Right ventricle myocardium superior (tissue), 1 donor: ENCODE measurements around the gene LTB. TPM values are rescaled to one million over a fixed set of nuclear protein-coding genes. Genes with fewer than 3 reads are reported as not detected.

Experiments used
- ATAC-seq: fragments of 200-7000 bp; cut with Tn5 transposase; one replicate; pipeline ENCODE4 v1.9.1; 2020; ENCODE audit warnings: mild to moderate bottlenecking; ENCODE audit not compliant: poor library complexity
- DNase-seq: peaks from one replicate; pipeline ENCODE4 v3.0.0-alpha.2; 2020
- intact Hi-C: fragments of 100-400 bp; cut with DNase I; formaldehyde crosslinking; loops from one replicate; pipeline ENCODE4 v1.11.2; 2022
- total RNA-seq: library from RNA; stranded (reverse); fragmentation: NEBNext Ultra II Directional; extraction: Animal tissue kit (Norgen Biotek cat#: 25700); gene quantifications from one replicate; pipeline ENCODE4 v1.2.1, GENCODE V29; 2021
- donor health status: DM: no; HTN: yes; CAD: no; lungs with severe emphysema.

The LTB gene
- total RNA-seq, 1 donor from 2014 or later = not detected

DNA sequence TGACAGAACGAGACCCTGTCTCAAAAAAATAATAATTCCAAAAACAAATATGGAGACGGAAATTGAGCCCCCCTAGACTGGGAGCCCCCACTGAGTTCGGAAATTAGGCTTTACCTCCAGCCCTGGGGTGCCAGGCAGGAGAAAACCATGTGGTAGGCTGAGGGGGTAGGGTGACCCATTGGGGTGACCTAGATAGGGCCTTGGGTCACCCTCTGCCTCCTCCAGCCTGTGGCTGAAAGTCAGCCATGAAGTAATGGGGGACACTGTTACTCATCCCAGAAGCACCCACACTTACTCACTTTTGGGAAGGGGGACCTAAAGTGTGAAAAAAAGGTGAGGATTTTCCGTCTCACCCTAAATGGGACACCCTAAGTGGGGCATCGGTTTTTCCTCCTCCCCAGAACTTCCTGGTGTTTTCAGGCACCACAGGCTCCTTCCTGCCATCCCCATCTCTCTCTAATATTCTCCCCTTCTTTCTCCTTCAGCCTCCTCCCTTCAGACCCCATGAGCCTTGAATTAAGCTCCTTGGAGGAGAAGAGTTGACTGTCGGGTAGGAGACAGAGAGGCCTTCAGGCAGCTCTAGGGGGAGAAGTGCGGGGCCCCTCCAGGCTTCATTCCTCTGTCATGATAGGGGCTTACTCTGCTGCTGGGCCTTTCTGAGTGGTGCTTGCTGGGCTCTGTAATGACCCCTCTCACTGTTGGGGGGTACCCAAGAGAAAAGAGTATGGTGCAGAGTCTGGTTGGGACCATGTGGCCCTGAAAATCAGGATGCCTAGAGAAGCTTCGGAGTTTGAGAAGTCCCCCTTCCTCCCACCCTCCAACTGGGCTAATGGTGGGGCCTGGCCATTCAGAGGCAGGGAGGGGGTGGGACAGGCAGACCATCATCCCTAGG, 2.4 kb downstream of the LTB start:
- DNase-seq = no peak
- ATAC-seq = no peak
- intact Hi-C loops = loop anchor here (5.0 kb wide), 1 partner anchor 32 kb away; the partner anchor contains the start of genes ATP6V1G2 and NFKBIL1

DNA sequence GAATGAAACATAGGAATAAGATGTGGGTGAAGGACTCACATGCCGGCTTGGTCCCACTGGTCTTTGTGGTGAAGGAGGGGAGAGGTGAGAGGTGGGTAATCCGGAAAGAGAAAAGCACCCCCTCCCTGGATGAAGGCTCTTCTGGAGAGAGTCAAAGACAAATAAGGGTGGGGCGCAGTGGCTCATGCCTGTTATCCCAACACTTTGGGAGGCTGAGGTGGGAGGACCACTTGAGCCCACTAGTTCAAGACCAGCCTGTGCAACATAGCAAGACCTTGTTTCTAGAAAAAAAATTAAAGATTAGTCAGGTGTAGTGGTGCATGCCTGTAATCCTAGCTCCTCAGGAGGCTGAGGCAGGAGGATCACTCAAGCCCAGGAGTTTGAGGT, 3.1 kb downstream of the LTB start:
- intact Hi-C loops = no loop called here
- ATAC-seq (no peak), DNase-seq (no peak)

DNA sequence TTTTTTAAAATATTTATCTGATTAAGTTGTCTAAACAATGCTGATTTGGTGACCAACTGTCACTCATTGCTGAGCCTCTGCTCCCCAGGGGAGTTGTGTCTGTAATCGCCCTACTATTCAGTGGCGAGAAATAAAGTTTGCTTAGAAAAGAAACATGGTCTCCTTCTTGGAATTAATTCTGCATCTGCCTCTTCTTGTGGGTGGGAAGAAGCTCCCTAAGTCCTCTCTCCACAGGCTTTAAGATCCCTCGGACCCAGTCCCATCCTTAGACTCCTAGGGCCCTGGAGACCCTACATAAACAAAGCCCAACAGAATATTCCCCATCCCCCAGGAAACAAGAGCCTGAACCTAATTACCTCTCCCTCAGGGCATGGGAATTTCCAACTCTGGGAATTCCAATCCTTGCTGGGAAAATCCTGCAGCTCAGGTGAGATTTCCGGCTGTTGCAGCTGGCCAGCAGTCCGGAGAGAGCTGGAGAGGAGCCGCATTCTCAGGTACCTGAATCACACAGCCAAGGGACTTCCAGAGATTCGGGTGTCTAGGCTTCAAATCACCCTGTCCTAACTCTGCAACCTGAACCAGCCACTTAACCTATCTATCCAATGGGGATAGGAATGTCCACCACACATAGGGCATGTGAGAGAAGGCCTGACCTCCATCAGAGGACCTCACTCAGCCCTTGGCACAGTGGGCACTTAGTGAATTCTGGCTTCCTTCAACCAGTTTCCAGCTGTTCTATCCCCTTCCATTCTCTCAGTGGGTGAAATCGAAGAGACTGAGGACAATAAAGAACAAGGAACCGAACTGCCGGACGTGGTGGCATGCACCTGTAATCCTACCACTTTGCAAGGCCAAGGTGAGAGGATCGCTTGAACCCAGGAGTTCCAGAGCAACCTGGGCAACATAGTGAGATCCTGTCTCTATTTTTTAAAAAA, 3.8 kb downstream of the LTB start:
- intact Hi-C loops = no loop called here
- no peak for ATAC-seq

DNA sequence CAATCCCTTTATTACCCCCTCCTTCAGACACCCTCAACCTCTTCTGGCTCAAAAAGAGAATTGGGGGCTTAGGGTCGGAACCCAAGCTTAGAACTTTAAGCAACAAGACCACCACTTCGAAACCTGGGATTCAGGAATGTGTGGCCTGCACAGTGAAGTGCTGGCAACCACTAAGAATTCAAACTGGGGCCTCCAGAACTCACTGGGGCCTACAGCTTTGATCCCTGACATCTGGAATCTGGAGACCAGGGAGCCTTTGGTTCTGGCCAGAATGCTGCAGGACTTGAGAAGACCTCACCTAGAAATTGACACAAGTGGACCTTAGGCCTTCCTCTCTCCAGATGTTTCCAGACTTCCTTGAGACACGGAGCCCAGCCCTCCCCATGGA, 4.7 kb downstream of the LTB start:
- no peak for DNase-seq
- intact Hi-C loops = no loop called here
- ATAC-seq = no peak

More for the DNA sequence above, 3.8 kb downstream of the LTB start:
- DNase-seq = no peak

DNA sequence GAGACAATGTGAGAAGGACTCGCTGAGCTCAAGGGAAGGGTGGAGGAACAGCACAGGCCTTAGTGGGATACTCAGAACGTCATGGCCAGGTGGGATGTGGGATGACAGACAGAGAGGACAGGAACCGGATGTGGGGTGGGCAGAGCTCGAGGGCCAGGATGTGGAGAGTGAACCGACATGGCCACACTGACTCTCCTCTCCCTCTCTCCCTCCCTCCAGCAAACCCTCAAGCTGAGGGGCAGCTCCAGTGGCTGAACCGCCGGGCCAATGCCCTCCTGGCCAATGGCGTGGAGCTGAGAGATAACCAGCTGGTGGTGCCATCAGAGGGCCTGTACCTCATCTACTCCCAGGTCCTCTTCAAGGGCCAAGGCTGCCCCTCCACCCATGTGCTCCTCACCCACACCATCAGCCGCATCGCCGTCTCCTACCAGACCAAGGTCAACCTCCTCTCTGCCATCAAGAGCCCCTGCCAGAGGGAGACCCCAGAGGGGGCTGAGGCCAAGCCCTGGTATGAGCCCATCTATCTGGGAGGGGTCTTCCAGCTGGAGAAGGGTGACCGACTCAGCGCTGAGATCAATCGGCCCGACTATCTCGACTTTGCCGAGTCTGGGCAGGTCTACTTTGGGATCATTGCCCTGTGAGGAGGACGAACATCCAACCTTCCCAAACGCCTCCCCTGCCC, 5.2 kb downstream of the LTB start:
- no peak for ATAC-seq
- intact Hi-C loops = no loop called here
- no peak for DNase-seq

DNA sequence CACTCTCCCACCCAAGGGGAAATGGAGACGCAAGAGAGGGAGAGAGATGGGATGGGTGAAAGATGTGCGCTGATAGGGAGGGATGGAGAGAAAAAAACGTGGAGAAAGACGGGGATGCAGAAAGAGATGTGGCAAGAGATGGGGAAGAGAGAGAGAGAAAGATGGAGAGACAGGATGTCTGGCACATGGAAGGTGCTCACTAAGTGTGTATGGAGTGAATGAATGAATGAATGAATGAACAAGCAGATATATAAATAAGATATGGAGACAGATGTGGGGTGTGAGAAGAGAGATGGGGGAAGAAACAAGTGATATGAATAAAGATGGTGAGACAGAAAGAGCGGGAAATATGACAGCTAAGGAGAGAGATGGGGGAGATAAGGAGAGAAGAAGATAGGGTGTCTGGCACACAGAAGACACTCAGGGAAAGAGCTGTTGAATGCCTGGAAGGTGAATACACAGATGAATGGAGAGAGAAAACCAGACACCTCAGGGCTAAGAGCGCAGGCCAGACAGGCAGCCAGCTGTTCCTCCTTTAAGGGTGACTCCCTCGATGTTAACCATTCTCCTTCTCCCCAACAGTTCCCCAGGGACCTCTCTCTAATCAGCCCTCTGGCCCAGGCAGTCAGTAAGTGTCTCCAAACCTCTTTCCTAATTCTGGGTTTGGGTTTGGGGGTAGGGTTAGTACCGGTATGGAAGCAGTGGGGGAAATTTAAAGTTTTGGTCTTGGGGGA, 6.1 kb downstream of the LTB start:
- DNase-seq = no peak
- intact Hi-C loops = no loop called here
- ATAC-seq = no peak

DNA sequence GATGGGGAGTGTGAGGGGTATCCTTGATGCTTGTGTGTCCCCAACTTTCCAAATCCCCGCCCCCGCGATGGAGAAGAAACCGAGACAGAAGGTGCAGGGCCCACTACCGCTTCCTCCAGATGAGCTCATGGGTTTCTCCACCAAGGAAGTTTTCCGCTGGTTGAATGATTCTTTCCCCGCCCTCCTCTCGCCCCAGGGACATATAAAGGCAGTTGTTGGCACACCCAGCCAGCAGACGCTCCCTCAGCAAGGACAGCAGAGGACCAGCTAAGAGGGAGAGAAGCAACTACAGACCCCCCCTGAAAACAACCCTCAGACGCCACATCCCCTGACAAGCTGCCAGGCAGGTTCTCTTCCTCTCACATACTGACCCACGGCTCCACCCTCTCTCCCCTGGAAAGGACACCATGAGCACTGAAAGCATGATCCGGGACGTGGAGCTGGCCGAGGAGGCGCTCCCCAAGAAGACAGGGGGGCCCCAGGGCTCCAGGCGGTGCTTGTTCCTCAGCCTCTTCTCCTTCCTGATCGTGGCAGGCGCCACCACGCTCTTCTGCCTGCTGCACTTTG, 6.8 kb downstream of the LTB start, which contains the start of gene TNF:
Gene TNF (plus strand): TSS at position 231 of the 567 bp plus-strand sequence. CDS start 177 bp downstream, at position 408.
- intact Hi-C loops = no loop called here
- peak; percentile 56 for ATAC-seq
- peak; percentile 67 for DNase-seq

DNA sequence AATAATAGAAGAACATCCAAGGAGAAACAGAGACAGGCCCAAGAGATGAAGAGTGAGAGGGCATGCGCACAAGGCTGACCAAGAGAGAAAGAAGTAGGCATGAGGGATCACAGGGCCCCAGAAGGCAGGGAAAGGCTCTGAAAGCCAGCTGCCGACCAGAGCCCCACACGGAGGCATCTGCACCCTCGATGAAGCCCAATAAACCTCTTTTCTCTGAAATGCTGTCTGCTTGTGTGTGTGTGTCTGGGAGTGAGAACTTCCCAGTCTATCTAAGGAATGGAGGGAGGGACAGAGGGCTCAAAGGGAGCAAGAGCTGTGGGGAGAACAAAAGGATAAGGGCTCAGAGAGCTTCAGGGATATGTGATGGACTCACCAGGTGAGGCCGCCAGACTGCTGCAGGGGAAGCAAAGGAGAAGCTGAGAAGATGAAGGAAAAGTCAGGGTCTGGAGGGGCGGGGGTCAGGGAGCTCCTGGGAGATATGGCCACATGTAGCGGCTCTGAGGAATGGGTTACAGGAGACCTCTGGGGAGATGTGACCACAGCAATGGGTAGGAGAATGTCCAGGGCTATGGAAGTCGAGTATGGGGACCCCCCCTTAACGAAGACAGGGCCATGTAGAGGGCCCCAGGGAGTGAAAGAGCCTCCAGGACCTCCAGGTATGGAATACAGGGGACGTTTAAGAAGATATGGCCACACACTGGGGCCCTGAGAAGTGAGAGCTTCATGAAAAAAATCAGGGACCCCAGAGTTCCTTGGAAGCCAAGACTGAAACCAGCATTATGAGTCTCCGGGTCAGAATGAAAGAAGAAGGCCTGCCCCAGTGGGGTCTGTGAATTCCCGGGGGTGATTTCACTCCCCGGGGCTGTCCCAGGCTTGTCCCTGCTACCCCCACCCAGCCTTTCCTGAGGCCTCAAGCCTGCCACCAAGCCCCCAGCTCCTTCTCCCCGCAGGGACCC, 7.8 kb downstream of the LTB start:
- DNase-seq = no peak
- intact Hi-C loops = no loop called here
- no peak for ATAC-seq

DNA sequence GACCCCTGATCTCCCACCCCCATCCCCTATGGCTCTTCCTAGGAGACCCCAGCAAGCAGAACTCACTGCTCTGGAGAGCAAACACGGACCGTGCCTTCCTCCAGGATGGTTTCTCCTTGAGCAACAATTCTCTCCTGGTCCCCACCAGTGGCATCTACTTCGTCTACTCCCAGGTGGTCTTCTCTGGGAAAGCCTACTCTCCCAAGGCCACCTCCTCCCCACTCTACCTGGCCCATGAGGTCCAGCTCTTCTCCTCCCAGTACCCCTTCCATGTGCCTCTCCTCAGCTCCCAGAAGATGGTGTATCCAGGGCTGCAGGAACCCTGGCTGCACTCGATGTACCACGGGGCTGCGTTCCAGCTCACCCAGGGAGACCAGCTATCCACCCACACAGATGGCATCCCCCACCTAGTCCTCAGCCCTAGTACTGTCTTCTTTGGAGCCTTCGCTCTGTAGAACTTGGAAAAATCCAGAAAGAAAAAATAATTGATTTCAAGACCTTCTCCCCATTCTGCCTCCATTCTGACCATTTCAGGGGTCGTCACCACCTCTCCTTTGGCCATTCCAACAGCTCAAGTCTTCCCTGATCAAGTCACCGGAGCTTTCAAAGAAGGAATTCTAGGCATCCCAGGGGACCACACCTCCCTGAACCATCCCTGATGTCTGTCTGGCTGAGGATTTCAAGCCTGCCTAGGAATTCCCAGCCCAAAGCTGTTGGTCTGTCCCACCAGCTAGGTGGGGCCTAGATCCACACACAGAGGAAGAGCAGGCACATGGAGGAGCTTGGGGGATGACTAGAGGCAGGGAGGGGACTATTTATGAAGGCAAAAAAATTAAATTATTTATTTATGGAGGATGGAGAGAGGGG, 8.8 kb downstream of the LTB start:
- ATAC-seq = no peak
- no peak for DNase-seq
- intact Hi-C loops = no loop called here

DNA sequence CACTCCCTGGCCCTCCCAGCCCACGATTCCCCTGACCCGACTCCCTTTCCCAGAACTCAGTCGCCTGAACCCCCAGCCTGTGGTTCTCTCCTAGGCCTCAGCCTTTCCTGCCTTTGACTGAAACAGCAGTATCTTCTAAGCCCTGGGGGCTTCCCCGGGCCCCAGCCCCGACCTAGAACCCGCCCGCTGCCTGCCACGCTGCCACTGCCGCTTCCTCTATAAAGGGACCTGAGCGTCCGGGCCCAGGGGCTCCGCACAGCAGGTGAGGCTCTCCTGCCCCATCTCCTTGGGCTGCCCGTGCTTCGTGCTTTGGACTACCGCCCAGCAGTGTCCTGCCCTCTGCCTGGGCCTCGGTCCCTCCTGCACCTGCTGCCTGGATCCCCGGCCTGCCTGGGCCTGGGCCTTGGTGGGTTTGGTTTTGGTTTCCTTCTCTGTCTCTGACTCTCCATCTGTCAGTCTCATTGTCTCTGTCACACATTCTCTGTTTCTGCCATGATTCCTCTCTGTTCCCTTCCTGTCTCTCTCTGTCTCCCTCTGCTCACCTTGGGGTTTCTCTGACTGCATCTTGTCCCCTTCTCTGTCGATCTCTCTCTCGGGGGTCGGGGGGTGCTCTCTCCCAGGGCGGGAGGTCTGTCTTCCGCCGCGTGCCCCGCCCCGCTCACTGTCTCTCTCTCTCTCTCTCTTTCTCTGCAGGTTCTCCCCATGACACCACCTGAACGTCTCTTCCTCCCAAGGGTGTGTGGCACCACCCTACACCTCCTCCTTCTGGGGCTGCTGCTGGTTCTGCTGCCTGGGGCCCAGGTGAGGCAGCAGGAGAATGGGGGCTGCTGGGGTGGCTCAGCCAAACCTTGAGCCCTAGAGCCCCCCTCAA, 9.9 kb downstream of the LTB start, which contains the start of gene LTA:
Gene LTA (plus strand): TSS at position 249 of the 871 bp plus-strand sequence. CDS start 454 bp downstream, at position 703.
- DNase-seq = no peak
- intact Hi-C loops = no loop called here
- ATAC-seq = no peak

DNA sequence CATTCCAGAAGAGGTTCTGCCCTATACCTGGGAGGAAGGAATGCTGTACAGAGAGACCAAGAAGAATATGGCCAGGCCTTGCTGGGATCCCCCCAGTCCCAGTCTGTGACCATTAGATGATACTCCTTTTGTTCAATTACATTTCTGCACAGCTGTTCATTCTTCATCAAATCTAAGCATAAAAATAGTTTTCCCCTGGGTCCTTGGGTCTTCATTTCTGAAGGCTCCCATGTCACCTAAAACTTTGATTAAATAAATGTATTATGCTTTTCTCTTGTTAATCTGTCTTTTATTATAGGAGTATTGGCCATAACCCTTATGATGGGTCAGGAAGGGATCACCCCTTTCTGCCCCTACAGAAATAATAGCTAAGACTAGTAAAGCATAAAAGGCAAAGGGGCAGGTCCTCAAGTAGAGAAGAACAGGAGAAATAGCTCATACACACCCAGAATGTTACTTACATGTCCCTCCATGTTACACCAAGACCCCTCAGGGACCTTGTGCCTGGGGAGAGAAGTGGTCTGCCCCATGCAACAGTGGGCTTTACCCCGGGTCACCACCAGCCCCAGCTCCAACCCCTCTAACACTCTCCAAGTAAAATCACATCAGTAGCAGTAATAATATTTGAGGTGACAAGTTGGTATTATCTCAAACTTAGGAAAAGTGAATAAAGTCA, 12.2 kb downstream of the LTB start:
- intact Hi-C loops = no loop called here
- no peak for ATAC-seq
- DNase-seq = no peak

DNA sequence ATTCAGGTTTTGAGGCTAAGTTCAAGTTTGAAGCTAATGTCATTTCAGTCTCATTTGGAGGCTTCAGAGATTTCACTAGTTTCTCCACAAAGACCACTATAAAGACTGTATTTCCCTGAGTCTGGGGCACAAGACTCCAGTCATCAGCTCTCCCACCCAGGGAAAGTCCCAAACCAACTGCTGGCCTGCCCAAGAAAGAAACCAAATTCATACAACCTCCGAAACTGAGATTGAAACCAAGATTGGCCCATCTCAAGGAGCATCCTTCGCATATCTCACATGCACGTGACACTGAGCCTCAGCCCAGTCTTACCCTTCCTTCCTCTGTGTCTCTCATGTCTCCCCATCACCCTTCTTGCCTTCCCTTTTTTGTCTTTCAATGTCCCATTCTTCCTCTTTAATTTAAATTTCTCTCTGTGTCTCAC, 13.7 kb downstream of the LTB start:
- intact Hi-C loops = no loop called here
- no peak for DNase-seq
- peak; percentile 61 for ATAC-seq

DNA sequence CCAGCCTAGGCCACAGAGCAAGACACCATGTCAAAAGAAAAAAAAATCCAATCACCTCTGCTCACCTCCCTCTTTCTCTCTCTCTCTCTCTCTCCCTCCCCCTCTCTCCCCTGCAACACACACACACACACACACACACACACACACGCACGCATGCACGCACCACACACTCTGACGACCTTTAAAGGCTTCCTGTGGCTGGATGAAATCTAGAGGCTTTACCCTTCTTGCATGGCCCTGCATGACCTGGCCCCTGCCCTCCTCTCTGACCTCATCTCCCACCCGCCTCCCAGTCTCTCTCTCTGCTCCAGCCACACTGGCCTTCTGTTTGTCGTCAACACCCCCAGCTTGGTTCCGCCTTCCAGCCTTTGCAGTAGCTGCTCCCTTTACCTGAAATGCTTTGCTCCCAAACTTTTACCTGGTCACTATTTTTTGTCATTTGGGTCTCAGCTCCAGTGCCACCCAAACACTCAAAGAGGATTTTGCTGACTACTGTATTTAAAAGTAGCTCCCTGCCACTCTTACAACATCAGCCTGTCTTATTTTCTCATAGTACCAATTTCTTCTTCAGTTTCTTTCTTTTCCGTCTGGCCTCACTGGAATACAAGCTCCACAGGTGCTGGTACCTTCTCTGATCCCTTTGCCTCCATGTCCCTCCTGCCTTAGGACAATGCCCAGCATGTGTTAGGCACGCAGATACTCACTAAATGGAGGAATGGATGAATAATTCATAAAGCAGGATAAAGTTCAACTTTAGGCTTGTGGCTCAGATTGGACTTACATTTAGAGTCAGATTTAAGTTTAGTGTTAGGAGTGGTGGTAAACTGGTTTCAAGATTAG, 14.5 kb downstream of the LTB start:
- DNase-seq = no peak
- intact Hi-C loops = no loop called here
- ATAC-seq = no peak

DNA sequence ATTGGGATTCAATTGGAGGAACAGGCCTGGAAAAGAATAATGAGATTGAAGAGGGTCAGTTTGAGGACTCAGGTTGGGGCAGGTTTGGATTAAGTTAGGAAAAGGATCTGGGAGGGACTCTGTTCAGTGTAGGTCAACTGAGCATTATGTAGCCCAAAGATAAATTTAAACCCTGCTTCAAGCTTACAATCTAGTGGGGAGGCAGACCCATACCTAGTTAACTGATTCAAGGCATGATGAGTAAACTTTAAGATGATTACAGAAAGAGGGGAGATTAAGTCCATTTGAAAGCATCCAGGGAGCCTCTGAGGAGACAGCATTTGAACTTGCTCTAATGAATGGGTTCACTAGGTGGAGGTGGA, 21.5 kb downstream of the LTB start:
- intact Hi-C loops = no loop called here
- ATAC-seq = no peak
- no peak for DNase-seq
